Gastrocnemius medialis (tissue), 4 donors: ENCODE data around the gene UBALD2. TPM values are rescaled to one million over a fixed set of nuclear protein-coding genes. Genes with fewer than 3 reads are reported as not detected.
A peak's percentile ranks its signal among the peaks of the same experiment; 100 is the strongest.

Experiments used
- ATAC-seq, 2 donors: fragments of 150-250 bp; one replicate each; pipeline ENCODE4 v1.9.1; 2016
- DNase-seq, 2 donors: peaks; one replicate each; pipeline ENCODE4 v3.0.0-alpha.2; 2019
- H3K27ac ChIP-seq, 4 donors: fragments of 200-600 bp; sonication (generic); 1 replicate in 1 of 4; 2 replicates in 3 of 4; pipeline ENCODE4 v1.5.1; 2016 to 2018; ENCODE audit warnings: mild to moderate bottlenecking in 2 of 4, moderate library complexity in 1 of 4
- H3K27me3 ChIP-seq, 3 donors: fragments of 200-600 bp; sonication (generic) in 2 of 3; 1 replicate in 1 of 3; 2 replicates in 2 of 3; pipeline versions ENCODE4 v1.5.1 to v1.6.0; 2016 to 2019; ENCODE audit warnings: mild to moderate bottlenecking in 1 of 3, moderate library complexity in 1 of 3
- H3K36me3 ChIP-seq, 2 donors: fragments of 200-600 bp; sonication (generic) in 1 of 2; one replicate each; pipeline ENCODE4 v1.5.1; 2017 to 2018
- H3K4me1 ChIP-seq, 2 donors: fragments of 200-600 bp; sonication (generic) in 1 of 2; one replicate each; pipeline ENCODE4 v1.5.1; 2016 to 2017; ENCODE audit warnings: mild to moderate bottlenecking in 2 of 2
- H3K4me3 ChIP-seq, 4 donors: fragments of 200-600 bp; sonication (generic) in 3 of 4; 1 replicate in 1 of 4; 2 replicates in 3 of 4; pipeline ENCODE4 v1.5.1; 2016 to 2019; ENCODE audit warnings: mild to moderate bottlenecking in 2 of 4
- H3K9me3 ChIP-seq, 3 donors: fragments of 200-600 bp; sonication (generic) in 2 of 3; 1 replicate in 1 of 3; 2 replicates in 2 of 3; pipeline ENCODE4 v1.5.1; 2016 to 2019
- POLR2A ChIP-seq, 2 donors: fragments of 450-650 bp; IDR thresholded peaks; one replicate each; pipeline ENCODE4 v1.6.1; 2017; ENCODE audit warnings: antibody characterized with exemption in 2 of 2, mild to moderate bottlenecking in 2 of 2, moderate library complexity in 2 of 2
- in situ Hi-C, 4 donors: fragments of 200-750 bp; cut with MboI; loops; one replicate each; pipeline versions ENCODE4 v1.15.0 to v1.8.0; 2017; ENCODE audit warnings: low sequenced_read_pairs in 4 of 4
- intact Hi-C: fragments of 100-400 bp; cut with DNase I; formaldehyde crosslinking; loops from one replicate; pipeline ENCODE4 v1.15.1; 2023; ENCODE audit warnings: low total_unique reads
- total RNA-seq, 4 donors: library from RNA; depleted of rRNA; stranded (reverse); fragments of >200 nt; gene quantifications; one replicate each; pipeline versions ENCODE4 v1.1.0 to v1.2.3, GENCODE V29; 2016
- TF ChIP-seq, protein P1 (sequence below), 5 experiments: fragments of 450-650 bp in 3 of 5; fragments of 200-600 bp in 2 of 5; sonication (generic) in 2 of 5; IDR thresholded peaks in 4 of 5; conservative IDR thresholded peaks in 1 of 5; 1 replicate in 4 of 5; 2 replicates in 1 of 5; pipeline ENCODE4 v1.5.1; 2016 to 2019; ENCODE audit warnings: antibody characterized with exemption in 5 of 5, mild to moderate bottlenecking in 3 of 5, moderate library complexity in 3 of 5

UBALD2 gene
- total RNA-seq, 4 donors from 2014 or later = 28.9 to 151 (median 52.2) TPM

DNA sequence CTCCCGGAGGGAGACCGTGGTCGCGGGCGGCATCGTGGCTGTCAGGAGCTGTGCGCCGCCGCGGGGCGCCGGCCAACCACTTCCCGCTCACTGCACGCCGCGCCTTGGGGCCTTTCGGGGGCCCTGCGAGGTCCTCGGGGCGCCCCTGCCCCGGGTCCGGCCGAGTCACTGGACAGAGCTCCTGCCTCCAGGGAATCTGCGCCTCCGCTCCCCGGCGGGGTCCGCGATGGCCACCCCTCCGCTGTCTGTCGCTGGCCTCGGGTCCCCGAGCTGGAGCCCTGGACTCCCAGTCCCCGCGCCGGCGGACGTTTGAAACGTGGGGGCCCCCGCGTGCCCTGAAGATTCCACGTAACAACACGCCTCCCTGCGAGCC lies 42.8 kb downstream of the UBALD2 start, which contains the start of gene QRICH2:
Gene QRICH2, minus strand, starts transcription at position 311 of the 373 bp plus-strand sequence. Its CDS starts 278 bp downstream, at position 33.
- H3K4me3 ChIP-seq = no peak within 1 kb of the TSS
- no peak for ATAC-seq
- in situ Hi-C loops = no loop called here

DNA sequence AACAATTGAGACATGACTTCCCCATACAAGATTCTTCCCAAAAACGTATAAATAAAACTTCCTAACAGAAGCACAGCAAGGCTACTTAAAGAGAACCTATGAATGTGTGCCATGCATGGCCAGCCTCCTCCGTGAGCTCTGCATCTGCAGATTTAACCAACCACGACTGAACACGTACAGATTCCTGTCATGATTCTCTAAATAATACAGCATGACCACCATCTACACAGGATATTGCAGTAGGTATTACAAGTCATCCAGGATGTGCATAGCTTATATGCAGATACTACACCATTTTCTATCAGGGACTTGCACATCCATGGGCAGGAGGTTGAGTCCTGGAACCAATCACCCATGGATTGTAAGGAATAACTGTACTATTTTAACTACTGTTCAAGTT lies 44.3 kb downstream of the UBALD2 start:
- in situ Hi-C loops (no loop called here), intact Hi-C loops (loop anchor here (5.0 kb wide), 1 partner anchor 78 kb away; no protein-coding TSS in a partner anchor)
- Histone ChIP-seq H3K4me1 (no peaks in the 10 kb centered on the region), H3K9me3 (no peaks in the 10 kb centered on the region), H3K27me3 (no peaks in the 10 kb centered on the region), H3K36me3 (peaks cover 0 to 33% of the 10 kb centered on the region in 2 donors), H3K27ac (no peak overlapping the region), H3K4me3 (no peak overlapping the region)
- DNase-seq = no peak
- no peak for ATAC-seq
- TF ChIP-seq, protein P1, sequence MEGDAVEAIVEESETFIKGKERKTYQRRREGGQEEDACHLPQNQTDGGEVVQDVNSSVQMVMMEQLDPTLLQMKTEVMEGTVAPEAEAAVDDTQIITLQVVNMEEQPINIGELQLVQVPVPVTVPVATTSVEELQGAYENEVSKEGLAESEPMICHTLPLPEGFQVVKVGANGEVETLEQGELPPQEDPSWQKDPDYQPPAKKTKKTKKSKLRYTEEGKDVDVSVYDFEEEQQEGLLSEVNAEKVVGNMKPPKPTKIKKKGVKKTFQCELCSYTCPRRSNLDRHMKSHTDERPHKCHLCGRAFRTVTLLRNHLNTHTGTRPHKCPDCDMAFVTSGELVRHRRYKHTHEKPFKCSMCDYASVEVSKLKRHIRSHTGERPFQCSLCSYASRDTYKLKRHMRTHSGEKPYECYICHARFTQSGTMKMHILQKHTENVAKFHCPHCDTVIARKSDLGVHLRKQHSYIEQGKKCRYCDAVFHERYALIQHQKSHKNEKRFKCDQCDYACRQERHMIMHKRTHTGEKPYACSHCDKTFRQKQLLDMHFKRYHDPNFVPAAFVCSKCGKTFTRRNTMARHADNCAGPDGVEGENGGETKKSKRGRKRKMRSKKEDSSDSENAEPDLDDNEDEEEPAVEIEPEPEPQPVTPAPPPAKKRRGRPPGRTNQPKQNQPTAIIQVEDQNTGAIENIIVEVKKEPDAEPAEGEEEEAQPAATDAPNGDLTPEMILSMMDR (IDR thresholded peaks at IDR 0.05 in 4 of 5, conservative IDR thresholded peaks at IDR 0.05 in 1 of 5) = no peak
- TF ChIP-seq POLR2A (IDR thresholded peaks at IDR 0.05) = no peak

More for the DNA sequence above, 42.8 kb downstream of the UBALD2 start, which contains the start of gene QRICH2:
- intact Hi-C loops = loop anchor here (5.0 kb wide), 1 partner anchor 79 kb away; no protein-coding TSS in a partner anchor
- TF ChIP-seq, protein P1 (IDR thresholded peaks at IDR 0.05 in 4 of 5, conservative IDR thresholded peaks at IDR 0.05 in 1 of 5) = no peak
- no peak for TF ChIP-seq POLR2A (IDR thresholded peaks at IDR 0.05)
- no peaks in the 10 kb centered on the region for H3K27me3 ChIP-seq
- H3K36me3 ChIP-seq = peaks cover 0 to 26% of the 10 kb centered on the region in 2 donors
- no peak within 1 kb of the TSS for H3K27ac ChIP-seq
- no peaks in the 10 kb centered on the region for H3K9me3 ChIP-seq
- no peaks in the 10 kb centered on the region for H3K4me1 ChIP-seq
- DNase-seq = no peak

DNA sequence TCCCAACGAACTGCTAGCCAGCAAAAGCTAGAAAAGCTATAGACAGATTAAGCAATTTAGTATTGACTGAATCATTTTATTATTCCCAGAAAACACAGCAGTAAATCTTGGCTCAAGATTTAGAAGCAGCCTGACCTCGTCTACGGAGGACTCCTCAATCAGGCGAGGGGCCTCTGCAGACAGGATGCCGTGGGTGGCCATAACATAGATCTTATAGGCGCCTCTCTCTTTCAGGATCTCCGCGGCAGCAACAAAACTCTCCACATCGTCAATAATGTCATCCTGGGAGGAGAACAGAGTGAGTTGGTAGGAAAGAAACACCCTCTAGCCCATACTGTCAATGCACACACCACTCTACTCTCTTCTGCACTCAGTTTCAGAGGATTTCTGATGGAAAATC lies 47.6 kb downstream of the UBALD2 start:
- TF ChIP-seq POLR2A (IDR thresholded peaks at IDR 0.05) = no peak
- TF ChIP-seq, protein P1 (IDR thresholded peaks at IDR 0.05 in 4 of 5, conservative IDR thresholded peaks at IDR 0.05 in 1 of 5) = no peak
- DNase-seq (no peak), ATAC-seq (no peak)
- no peaks in the 10 kb centered on the region for H3K4me1 ChIP-seq
- in situ Hi-C loops = no loop called here
- peaks cover 0 to 36% of the 10 kb centered on the region in 2 donors for H3K36me3 ChIP-seq
- H3K9me3 ChIP-seq = no peaks in the 10 kb centered on the region
- no peaks in the 10 kb centered on the region for H3K27me3 ChIP-seq
- H3K4me3 ChIP-seq = no peak overlapping the region
- intact Hi-C loops = no loop called here
- H3K27ac ChIP-seq = no peak overlapping the region

DNA sequence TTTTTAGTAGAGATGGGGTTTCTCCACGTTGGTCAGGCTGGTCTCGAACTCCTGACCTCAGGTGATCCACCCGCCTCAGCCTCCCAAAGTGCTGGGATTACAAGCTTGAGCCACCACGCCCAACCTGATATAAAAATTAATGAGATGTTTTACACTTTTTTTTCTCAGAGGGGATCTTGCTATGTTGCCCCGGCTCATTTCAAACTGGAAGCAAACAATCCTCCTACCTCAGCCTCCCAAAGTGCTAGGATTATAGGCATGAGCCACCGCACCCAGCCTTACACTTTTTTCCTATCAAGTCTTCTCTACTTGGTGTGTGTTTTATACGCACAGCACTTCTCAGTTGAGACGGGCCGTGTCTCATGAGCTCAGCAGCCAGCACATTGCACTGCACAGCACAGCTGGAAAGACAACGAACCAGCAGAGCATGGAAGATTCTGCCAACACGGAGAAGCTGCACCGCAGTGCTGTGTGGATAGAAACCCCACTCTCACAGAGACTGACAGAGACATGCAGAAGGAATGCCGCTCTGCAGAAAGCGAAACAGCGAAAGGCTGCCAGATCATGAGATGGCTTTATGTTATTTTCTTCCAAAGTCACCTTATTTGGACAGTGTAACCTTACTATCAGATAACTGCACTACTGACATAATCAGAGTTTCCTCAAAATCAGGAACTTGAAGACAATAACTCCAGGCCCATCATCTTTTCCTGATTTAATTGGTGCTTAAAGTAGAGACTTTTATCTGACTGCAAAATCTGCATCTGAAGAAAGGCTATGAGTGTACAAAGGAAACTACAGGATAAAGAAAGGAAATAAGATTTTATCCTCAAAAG lies 49.5 kb downstream of the UBALD2 start:
- DNase-seq (no peak), ATAC-seq (peak; percentile 30 to 70)
- TF ChIP-seq, protein P1 (IDR thresholded peaks at IDR 0.05 in 4 of 5, conservative IDR thresholded peaks at IDR 0.05 in 1 of 5) = no peak
- TF ChIP-seq POLR2A (IDR thresholded peaks at IDR 0.05) = peak in 1 of 2 donors; percentile 35
- in situ Hi-C loops (no loop called here), intact Hi-C loops (no loop called here)
- H3K4me3 ChIP-seq = peak overlapping the region in 1 of 4 donors; percentile 11
- H3K4me1 ChIP-seq = no peaks in the 10 kb centered on the region
- peaks cover 0 to 43% of the 10 kb centered on the region in 2 donors for H3K36me3 ChIP-seq
- H3K9me3 ChIP-seq = no peaks in the 10 kb centered on the region
- peak overlapping the region; percentile 24 to 64 (median 48) for H3K27ac ChIP-seq
- H3K27me3 ChIP-seq = no peaks in the 10 kb centered on the region
